ENCODE measurements around the gene DCDC1.

DCDC1 gene

GRCh38 chr11:30837252-30837651, 532.3 kb downstream of the DCDC1 start:
- in situ Hi-C loops (cut with HindIII; ENCODE audit: low pct_ligation_motif_present, low sequenced_read_pairs): no loop called here
- no peak for TF ChIP-seq CTCF (IDR thresholded peaks at IDR 0.05; ENCODE audit: low read depth, low read length, missing control alignments)
- Histone ChIP-seq H3K36me3 (replicated peaks) (no peaks in the 10 kb centered on the region), H3K4me3 (ENCODE audit: low read depth, low read length) (no peak overlapping the region), H3K27ac (no peak overlapping the region), H3K27me3 (replicated peaks) (no peaks in the 10 kb centered on the region)
- no peak for DNase-seq

GRCh38 chr11:30832831-30833230, 536.7 kb downstream of the DCDC1 start:
- TF ChIP-seq CTCF (IDR thresholded peaks at IDR 0.05; ENCODE audit: low read depth, low read length, missing control alignments): no peak
- no peaks in the 10 kb centered on the region for H3K27me3 ChIP-seq (replicated peaks)
- DNase-seq: no peak
- in situ Hi-C loops (cut with HindIII; ENCODE audit: low pct_ligation_motif_present, low sequenced_read_pairs): no loop called here
- H3K4me3 ChIP-seq (ENCODE audit: low read depth, low read length): no peak overlapping the region
- no peak overlapping the region for H3K27ac ChIP-seq
- no peaks in the 10 kb centered on the region for H3K36me3 ChIP-seq (replicated peaks)

- H3K36me3 ChIP-seq (replicated peaks): no peaks in the 10 kb centered on the region
- no peak for TF ChIP-seq CTCF (IDR thresholded peaks at IDR 0.05; ENCODE audit: low read depth, low read length, missing control alignments)
- H3K27me3 ChIP-seq (replicated peaks): no peaks in the 10 kb centered on the region
- no peak for DNase-seq
- no peak overlapping the region for H3K4me3 ChIP-seq (ENCODE audit: low read depth, low read length)
- in situ Hi-C loops (cut with HindIII; ENCODE audit: low pct_ligation_motif_present, low sequenced_read_pairs): no loop called here
- H3K27ac ChIP-seq: no peak overlapping the region
Measured at GRCh38 chr11:30830681-30831080, 538.9 kb downstream of the DCDC1 start.

GRCh38 chr11:30826911-30827310, 542.6 kb downstream of the DCDC1 start:
- no peak for TF ChIP-seq CTCF (IDR thresholded peaks at IDR 0.05; ENCODE audit: low read depth, low read length, missing control alignments)
- no peaks in the 10 kb centered on the region for H3K27me3 ChIP-seq (replicated peaks)
- DNase-seq: no peak
- no peak overlapping the region for H3K4me3 ChIP-seq (ENCODE audit: low read depth, low read length)
- H3K27ac ChIP-seq: no peak overlapping the region
- in situ Hi-C loops (cut with HindIII; ENCODE audit: low pct_ligation_motif_present, low sequenced_read_pairs): no loop called here
- H3K36me3 ChIP-seq (replicated peaks): no peaks in the 10 kb centered on the region

GRCh38 chr11:30825723-30826122, 543.8 kb downstream of the DCDC1 start:
- TF ChIP-seq CTCF (IDR thresholded peaks at IDR 0.05; ENCODE audit: low read depth, low read length, missing control alignments): no peak
- in situ Hi-C loops (cut with HindIII; ENCODE audit: low pct_ligation_motif_present, low sequenced_read_pairs): no loop called here
- DNase-seq: no peak
- H3K27me3 ChIP-seq (replicated peaks): no peaks in the 10 kb centered on the region
- no peak overlapping the region for H3K4me3 ChIP-seq (ENCODE audit: low read depth, low read length)
- H3K36me3 ChIP-seq (replicated peaks): no peaks in the 10 kb centered on the region
- no peak overlapping the region for H3K27ac ChIP-seq

GRCh38 chr11:30823119-30823518, 546.4 kb downstream of the DCDC1 start:
- in situ Hi-C loops (cut with HindIII; ENCODE audit: low pct_ligation_motif_present, low sequenced_read_pairs): no loop called here
- Histone ChIP-seq H3K27ac (no peak overlapping the region), H3K36me3 (replicated peaks) (no peaks in the 10 kb centered on the region), H3K4me3 (ENCODE audit: low read depth, low read length) (no peak overlapping the region), H3K27me3 (replicated peaks) (no peaks in the 10 kb centered on the region)
- DNase-seq: no peak
- no peak for TF ChIP-seq CTCF (IDR thresholded peaks at IDR 0.05; ENCODE audit: low read depth, low read length, missing control alignments)
